C4-2B (cell line): ENCODE results near the gene OSBPL8.

Experiments
- CTCF ChIP-seq: fragments of 450-650 bp; conservative IDR thresholded peaks from 2 replicates; pipeline ENCODE4 v1.5.1; 2017; ENCODE audit warnings: mild to moderate bottlenecking
- ZFX ChIP-seq: fragments of 450-650 bp; IDR thresholded peaks from 2 replicates; pipeline ENCODE4 v1.6.1; 2017

- TF ChIP-seq ZFX (no peak), CTCF (no peak)
These were observed 168.1 kb downstream of the OSBPL8 start for GRCh38 chr12:76391461-76391860.
